ENCODE measurements around the gene NDUFA12.

GRCh38 chr12:94961911-94962310, 41.6 kb downstream of the NDUFA12 start:
- TF ChIP-seq POLR2A (IDR thresholded peaks at IDR 0.05), result no peak
- TF ChIP-seq CTCF (IDR thresholded peaks at IDR 0.05), result no peak

Data from Peyer's patch (tissue), 4 donors.